ENCODE results near the gene CACNA1I.

CACNA1I gene

GRCh38 chr22:39679652-39680051 lies 109.1 kb downstream of the CACNA1I start:
- no peaks in the 10 kb centered on the region for H3K36me3 ChIP-seq (ENCODE audit: control insufficient read depth, insufficient read depth, low read length)
- TF ChIP-seq CTCF (IDR thresholded peaks at IDR 0.05; ENCODE audit: insufficient read depth, low read length, poor library complexity, severe bottlenecking), result no peak
- H3K4me3 ChIP-seq (replicated peaks; ENCODE audit: low read depth, low read length), result no peak overlapping the region
- H3K27me3 ChIP-seq (replicated peaks; ENCODE audit: control insufficient read depth, insufficient read depth, low read length), result peaks cover 3% of the 10 kb centered on the region
- no peak for DNase-seq (ENCODE audit: extremely low read depth, insufficient read length)

GRCh38 chr22:39680486-39680885 lies 109.9 kb downstream of the CACNA1I start:
- Histone ChIP-seq H3K27me3 (replicated peaks; ENCODE audit: control insufficient read depth, insufficient read depth, low read length) (peaks cover 1% of the 10 kb centered on the region), H3K4me3 (replicated peaks; ENCODE audit: low read depth, low read length) (no peak overlapping the region), H3K36me3 (ENCODE audit: control insufficient read depth, insufficient read depth, low read length) (no peaks in the 10 kb centered on the region)
- DNase-seq (ENCODE audit: extremely low read depth, insufficient read length), result no peak
- TF ChIP-seq CTCF (IDR thresholded peaks at IDR 0.05; ENCODE audit: insufficient read depth, low read length, poor library complexity, severe bottlenecking), result no peak

GRCh38 chr22:39681038-39681861 lies 110.7 kb downstream of the CACNA1I start:
- no peaks in the 10 kb centered on the region for H3K36me3 ChIP-seq (ENCODE audit: control insufficient read depth, insufficient read depth, low read length)
- no peak for TF ChIP-seq CTCF (IDR thresholded peaks at IDR 0.05; ENCODE audit: insufficient read depth, low read length, poor library complexity, severe bottlenecking)
- H3K4me3 ChIP-seq (replicated peaks; ENCODE audit: low read depth, low read length), result no peak overlapping the region
- no peak for DNase-seq (ENCODE audit: extremely low read depth, insufficient read length)
- peaks cover 1% of the 10 kb centered on the region for H3K27me3 ChIP-seq (replicated peaks; ENCODE audit: control insufficient read depth, insufficient read depth, low read length)

- Histone ChIP-seq H3K36me3 (ENCODE audit: control insufficient read depth, insufficient read depth, low read length) (no peaks in the 10 kb centered on the region), H3K27me3 (replicated peaks; ENCODE audit: control insufficient read depth, insufficient read depth, low read length) (peaks cover 1% of the 10 kb centered on the region), H3K4me3 (replicated peaks; ENCODE audit: low read depth, low read length) (no peak overlapping the region)
- DNase-seq (ENCODE audit: extremely low read depth, insufficient read length), result no peak
- TF ChIP-seq CTCF (IDR thresholded peaks at IDR 0.05; ENCODE audit: insufficient read depth, low read length, poor library complexity, severe bottlenecking), result no peak
Observed at GRCh38 chr22:39682994-39683393, 112.4 kb downstream of the CACNA1I start.

- no peak for TF ChIP-seq CTCF (IDR thresholded peaks at IDR 0.05; ENCODE audit: insufficient read depth, low read length, poor library complexity, severe bottlenecking)
- peaks cover 7% of the 10 kb centered on the region for H3K27me3 ChIP-seq (replicated peaks; ENCODE audit: control insufficient read depth, insufficient read depth, low read length)
Observed at GRCh38 chr22:39683639-39684038, 113.1 kb downstream of the CACNA1I start.

More at GRCh38 chr22:39683639-39684038, 113.1 kb downstream of the CACNA1I start:
- H3K36me3 ChIP-seq (ENCODE audit: control insufficient read depth, insufficient read depth, low read length), result no peaks in the 10 kb centered on the region
- DNase-seq (ENCODE audit: extremely low read depth, insufficient read length), result no peak
- H3K4me3 ChIP-seq (replicated peaks; ENCODE audit: low read depth, low read length), result no peak overlapping the region
